Testis (tissue), 2 donors: ENCODE results near the gene MAPKAP1.

Source experiments
- POLR2A ChIP-seq: fragments of 450-650 bp; IDR thresholded peaks from one replicate; pipeline ENCODE4 v1.6.1; 2017; ENCODE audit warnings: antibody characterized with exemption, mild to moderate bottlenecking, moderate library complexity
- TF ChIP-seq, protein P1 (sequence below), 3 experiments: fragments of 450-650 bp in 2 of 3; fragments of 200-600 bp in 1 of 3; sonication (generic) in 1 of 3; IDR thresholded peaks; one replicate each; pipeline ENCODE4 v1.5.1; 2016 to 2019; ENCODE audit warnings: antibody characterized with exemption in 3 of 3, mild to moderate bottlenecking in 2 of 3, moderate library complexity in 1 of 3

DNA sequence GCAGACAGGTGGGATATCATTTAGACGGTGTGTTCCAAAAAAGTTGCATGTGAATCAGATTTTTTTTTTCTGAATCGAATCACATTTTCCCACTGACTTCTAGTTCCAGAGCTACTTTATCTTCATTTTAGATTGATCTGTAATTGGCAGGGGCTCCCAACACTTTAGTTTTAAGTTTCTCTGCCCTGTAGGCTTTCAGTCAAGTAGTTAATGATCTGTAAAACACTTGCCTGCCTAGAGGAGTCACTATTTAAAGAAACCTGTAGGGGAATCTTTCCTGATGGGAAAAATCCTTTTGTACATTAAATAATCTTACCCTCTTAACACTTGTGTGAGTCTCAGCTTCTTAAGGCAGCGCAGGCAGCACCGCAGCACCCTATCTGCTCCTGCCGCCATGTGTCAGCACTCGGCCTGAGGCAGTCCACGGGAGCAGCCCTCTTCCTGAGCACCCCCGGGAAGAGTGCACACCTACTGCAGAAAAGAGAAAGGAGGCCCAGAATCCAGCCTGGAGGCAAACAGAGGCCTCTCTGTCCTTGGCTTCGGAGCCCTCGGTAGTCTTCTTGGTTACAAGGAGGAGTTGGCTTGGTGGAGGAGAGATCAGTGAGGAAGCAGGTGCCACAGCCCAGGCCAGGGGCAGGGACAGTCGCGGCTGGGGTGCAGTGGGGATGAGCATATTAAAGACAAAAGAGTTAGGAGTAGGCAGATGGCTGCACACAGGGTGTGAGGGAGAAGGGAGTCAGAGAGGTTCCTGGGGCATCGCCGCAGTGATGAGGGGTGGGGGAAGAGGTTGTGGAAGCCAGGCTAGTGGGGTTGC lies 236.0 kb downstream of the MAPKAP1 start:
- no peak for TF ChIP-seq POLR2A
- TF ChIP-seq, protein P1, sequence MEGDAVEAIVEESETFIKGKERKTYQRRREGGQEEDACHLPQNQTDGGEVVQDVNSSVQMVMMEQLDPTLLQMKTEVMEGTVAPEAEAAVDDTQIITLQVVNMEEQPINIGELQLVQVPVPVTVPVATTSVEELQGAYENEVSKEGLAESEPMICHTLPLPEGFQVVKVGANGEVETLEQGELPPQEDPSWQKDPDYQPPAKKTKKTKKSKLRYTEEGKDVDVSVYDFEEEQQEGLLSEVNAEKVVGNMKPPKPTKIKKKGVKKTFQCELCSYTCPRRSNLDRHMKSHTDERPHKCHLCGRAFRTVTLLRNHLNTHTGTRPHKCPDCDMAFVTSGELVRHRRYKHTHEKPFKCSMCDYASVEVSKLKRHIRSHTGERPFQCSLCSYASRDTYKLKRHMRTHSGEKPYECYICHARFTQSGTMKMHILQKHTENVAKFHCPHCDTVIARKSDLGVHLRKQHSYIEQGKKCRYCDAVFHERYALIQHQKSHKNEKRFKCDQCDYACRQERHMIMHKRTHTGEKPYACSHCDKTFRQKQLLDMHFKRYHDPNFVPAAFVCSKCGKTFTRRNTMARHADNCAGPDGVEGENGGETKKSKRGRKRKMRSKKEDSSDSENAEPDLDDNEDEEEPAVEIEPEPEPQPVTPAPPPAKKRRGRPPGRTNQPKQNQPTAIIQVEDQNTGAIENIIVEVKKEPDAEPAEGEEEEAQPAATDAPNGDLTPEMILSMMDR (IDR thresholded peaks at IDR 0.05), result no peak
